HEK293T (cell line): ENCODE results near the gene PPP2R5D.

ENCODE experiments used
- BHLHE40 ChIP-seq: fragments of 450-650 bp; IDR thresholded peaks from 2 replicates; pipeline ENCODE4 v1.6.1; 2016; ENCODE audit warnings: mild to moderate bottlenecking, moderate library complexity, borderline replicate concordance
- L3MBTL2 ChIP-seq: fragments of 450-650 bp; conservative IDR thresholded peaks from 2 replicates; pipeline ENCODE4 v1.6.1; 2016; ENCODE audit warnings: mild to moderate bottlenecking

DNA sequence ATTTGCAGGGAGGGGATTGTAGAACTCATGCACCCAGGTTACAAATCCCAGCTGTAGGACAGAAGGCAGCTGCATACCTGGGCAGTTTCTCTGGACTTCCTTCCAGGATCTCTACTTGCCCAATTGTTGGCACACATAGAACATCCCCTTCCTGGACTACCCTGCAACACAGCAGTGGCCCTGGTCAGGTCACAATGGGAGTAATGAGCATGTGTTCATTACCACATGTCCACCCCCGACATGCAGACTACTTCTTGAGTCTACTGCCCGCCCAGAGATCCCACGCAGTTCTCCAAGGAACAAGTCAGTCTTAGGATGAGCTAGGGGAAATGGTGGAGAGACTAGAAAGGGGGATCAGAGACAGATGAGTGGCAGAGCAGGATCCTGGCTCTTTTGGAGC is 10.4 kb upstream of the PPP2R5D start:
- TF ChIP-seq L3MBTL2 (no peak), BHLHE40 (no peak)
